Neural progenitor cell (in vitro differentiated cells): ENCODE results near the gene RAB11FIP2. TPM values are rescaled to one million over a fixed set of nuclear protein-coding genes. Genes with fewer than 3 reads are reported as not detected.

Experiments used
- DNase-seq: peaks from one replicate; pipeline ENCODE4 v3.0.0-alpha.2; 2016; ENCODE audit warnings: low spot score
- H2AFZ ChIP-seq: fragments of 200-600 bp; sonication (generic); replicated peaks from 2 replicates; pipeline ENCODE4 v1.6.1; 2016; ENCODE audit warnings: antibody characterized with exemption
- H3F3A ChIP-seq: fragments of 200-600 bp; sonication (generic); 2 replicates; pipeline ENCODE4 v1.6.1; 2016; ENCODE audit warnings: antibody characterized with exemption, low read depth
- H3K27ac ChIP-seq: fragments of 200-600 bp; sonication (generic); 2 replicates; pipeline ENCODE4 v1.5.1; 2016; ENCODE audit warnings: mild to moderate bottlenecking
- H3K27me3 ChIP-seq: fragments of 200-600 bp; sonication (generic); 2 replicates; pipeline ENCODE4 v1.6.1; 2016; ENCODE audit warnings: mild to moderate bottlenecking, moderate library complexity
- H3K36me3 ChIP-seq: fragments of 200-600 bp; sonication (generic); 2 replicates; pipeline ENCODE4 v1.5.1; 2016
- H3K4me1 ChIP-seq: fragments of 200-600 bp; sonication (generic); 2 replicates; pipeline ENCODE4 v1.6.1; 2016; ENCODE audit warnings: mixed run types
- H3K4me2 ChIP-seq: fragments of 200-600 bp; sonication (generic); 2 replicates; pipeline ENCODE4 v1.6.1; 2016
- H3K4me3 ChIP-seq: fragments of 200-600 bp; sonication (generic); 2 replicates; pipeline ENCODE4 v1.5.1; 2016
- H3K79me2 ChIP-seq: fragments of 200-600 bp; sonication (generic); 2 replicates; pipeline ENCODE4 v1.6.1; 2016; ENCODE audit warnings: low read depth
- H3K9ac ChIP-seq: fragments of 200-600 bp; sonication (generic); 2 replicates; pipeline ENCODE4 v1.6.1; 2016
- H3K9me3 ChIP-seq: fragments of 200-600 bp; sonication (generic); 2 replicates; pipeline ENCODE4 v1.5.1; 2016; ENCODE audit warnings: low read depth
- H4K20me1 ChIP-seq: fragments of 200-600 bp; sonication (generic); 2 replicates; pipeline ENCODE4 v1.6.1; 2016; ENCODE audit warnings: low read depth
- H3K27ac Mint-ChIP-seq: 3 replicates; pipeline ENCODE4 v1.8.0; 2021; ENCODE audit warnings: mixed read lengths
- H3K27me3 Mint-ChIP-seq: 2 replicates; pipeline ENCODE4 v1.8.0; 2022; ENCODE audit warnings: low read depth, mild to moderate bottlenecking, inconsistent platforms, moderate library complexity, mixed read lengths; ENCODE audit not compliant: insufficient read depth
- H3K36me3 Mint-ChIP-seq: 3 replicates; pipeline ENCODE4 v1.8.0; 2021; ENCODE audit warnings: mixed read lengths
- H3K4me1 Mint-ChIP-seq: 3 replicates; pipeline ENCODE4 v1.8.0; 2021; ENCODE audit warnings: mixed read lengths
- H3K4me3 Mint-ChIP-seq: 3 replicates; pipeline ENCODE4 v1.8.0; 2021; ENCODE audit warnings: mild to moderate bottlenecking, moderate library complexity, mixed read lengths
- H3K9me3 Mint-ChIP-seq: 3 replicates; pipeline ENCODE4 v1.8.0; 2020; ENCODE audit warnings: mixed read lengths
- CTCF ChIP-seq: fragments of 200-600 bp; sonication (generic); IDR thresholded peaks from 2 replicates; pipeline ENCODE4 v1.5.1; 2017; ENCODE audit warnings: antibody characterized with exemption, mild to moderate bottlenecking
- EZH2 ChIP-seq: fragments of 200-600 bp; sonication (generic); IDR thresholded peaks from 2 replicates; pipeline ENCODE4 v1.6.1; 2017; ENCODE audit warnings: antibody characterized with exemption, mild to moderate bottlenecking, moderate library complexity
- EZH2phosphoT487 ChIP-seq: fragments of 200-600 bp; sonication (generic); IDR thresholded peaks from 2 replicates; pipeline ENCODE4 v1.6.1; 2017; ENCODE audit warnings: antibody characterized with exemption
- total RNA-seq: library from RNA; depleted of rRNA; stranded (reverse); fragments of >200 nt; gene quantifications from 2 replicates; pipeline ENCODE4 v1.2.3, GENCODE V29; 2015; ENCODE audit warnings: low replicate concordance

The RAB11FIP2 gene
- total RNA-seq, 1 donor from 2014 or later = 50.7 TPM

DNA sequence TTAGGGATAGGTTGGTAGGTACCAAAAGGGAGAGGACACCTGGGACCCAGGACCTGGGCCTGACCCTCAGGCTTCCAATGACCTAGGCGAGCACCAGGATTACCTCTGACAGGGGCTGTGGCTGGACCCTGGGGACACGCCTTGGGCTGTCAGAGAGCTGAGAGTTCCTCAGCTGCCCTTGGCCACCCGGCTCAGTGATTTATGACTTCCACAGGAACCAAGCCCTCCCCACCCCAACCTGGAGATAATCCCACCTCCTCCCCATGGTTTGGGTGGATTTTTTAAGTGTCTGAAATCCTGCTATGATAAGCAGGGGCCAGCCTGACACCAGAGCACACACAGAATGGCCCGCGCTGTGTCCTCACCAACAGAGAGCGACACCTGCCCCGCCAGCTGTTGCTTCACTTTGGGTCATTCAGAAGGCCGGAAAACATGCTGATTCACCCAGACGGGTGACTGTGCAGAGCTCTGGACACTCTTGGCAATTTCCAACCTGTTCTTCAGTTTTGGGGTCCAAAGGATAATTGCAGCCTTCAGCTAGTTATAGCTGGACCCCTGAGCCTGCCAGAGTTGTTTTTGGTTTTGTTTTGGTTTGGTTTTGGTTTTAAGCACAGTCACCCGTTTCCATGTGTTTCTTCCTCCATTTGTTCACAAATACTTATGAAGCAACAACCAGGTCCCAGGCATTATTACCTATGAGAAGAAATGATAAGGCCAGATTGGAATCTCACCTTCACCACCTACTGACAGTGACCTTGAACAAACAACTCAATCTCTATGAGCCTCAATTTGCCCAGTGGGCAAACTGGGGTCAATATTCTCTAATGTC lies 78.2 kb downstream of the RAB11FIP2 start:
- H3K36me3 Mint-ChIP-seq = no peaks in the 10 kb centered on the region
- TF ChIP-seq EZH2 (no peak), CTCF (no peak), EZH2phosphoT487 (no peak)

DNA sequence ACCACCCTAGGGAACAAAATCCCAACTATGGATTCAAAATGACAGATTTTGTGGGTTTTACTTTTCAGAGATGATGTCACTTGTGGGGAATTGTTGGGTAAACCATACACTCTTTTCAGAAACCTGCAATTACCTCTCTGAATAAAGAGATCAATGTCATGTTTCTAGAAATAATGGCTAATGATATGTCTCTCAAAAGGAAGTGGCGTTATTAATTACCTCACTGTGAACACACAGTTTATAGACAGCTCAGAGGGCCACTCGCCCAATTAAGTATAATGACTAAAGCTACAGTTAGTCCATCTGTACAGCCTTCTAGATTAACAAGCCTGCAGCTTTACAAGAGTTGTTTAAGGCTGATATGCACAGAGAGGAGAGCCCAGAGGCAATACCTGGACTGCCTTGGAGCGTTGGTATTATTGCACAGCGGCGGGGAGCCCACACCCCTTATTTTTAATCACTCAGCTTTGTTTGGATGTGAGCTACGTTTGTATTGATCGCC lies 79.5 kb downstream of the RAB11FIP2 start:
- Histone ChIP-seq H3K27me3 (no peaks in the 10 kb centered on the region), H3K4me3 (no peak overlapping the region), H3K4me2 (no peak overlapping the region), H3K27ac (no peak overlapping the region), H3F3A (peaks cover 10% of the 10 kb centered on the region), H4K20me1 (no peaks in the 10 kb centered on the region), H2AFZ (no peak overlapping the region), H3K36me3 (no peaks in the 10 kb centered on the region), H3K4me1 (peaks cover 15% of the 10 kb centered on the region), H3K79me2 (no peaks in the 10 kb centered on the region), H3K9me3 (no peaks in the 10 kb centered on the region), H3K9ac (no peak overlapping the region)
- Mint-ChIP-seq H3K9me3 (no peaks in the 10 kb centered on the region), H3K27me3 (no peaks in the 10 kb centered on the region), H3K27ac (no peak overlapping the region), H3K36me3 (no peaks in the 10 kb centered on the region), H3K4me3 (no peak overlapping the region), H3K4me1 (peaks cover 8% of the 10 kb centered on the region)
- TF ChIP-seq EZH2phosphoT487 (no peak), CTCF (no peak), EZH2 (no peak)
- DNase-seq = no peak

More for the DNA sequence above, 78.2 kb downstream of the RAB11FIP2 start:
- H2AFZ ChIP-seq = no peak overlapping the region
- H3K9me3 Mint-ChIP-seq = no peaks in the 10 kb centered on the region
- no peaks in the 10 kb centered on the region for H3K27me3 Mint-ChIP-seq
- H3K4me2 ChIP-seq = no peak overlapping the region
- no peak overlapping the region for H3K9ac ChIP-seq
- H3K27ac ChIP-seq = no peak overlapping the region
- peaks cover 12% of the 10 kb centered on the region for H3K4me1 ChIP-seq
- no peak overlapping the region for H3K4me3 Mint-ChIP-seq
- H3K79me2 ChIP-seq = no peaks in the 10 kb centered on the region
- no peaks in the 10 kb centered on the region for H4K20me1 ChIP-seq
- H3K4me1 Mint-ChIP-seq = peaks cover 8% of the 10 kb centered on the region
- H3K36me3 ChIP-seq = no peaks in the 10 kb centered on the region
- no peak overlapping the region for H3K27ac Mint-ChIP-seq
- no peak overlapping the region for H3K4me3 ChIP-seq
- DNase-seq = no peak
- no peaks in the 10 kb centered on the region for H3K9me3 ChIP-seq
- H3K27me3 ChIP-seq = no peaks in the 10 kb centered on the region
- peaks cover 10% of the 10 kb centered on the region for H3F3A ChIP-seq

DNA sequence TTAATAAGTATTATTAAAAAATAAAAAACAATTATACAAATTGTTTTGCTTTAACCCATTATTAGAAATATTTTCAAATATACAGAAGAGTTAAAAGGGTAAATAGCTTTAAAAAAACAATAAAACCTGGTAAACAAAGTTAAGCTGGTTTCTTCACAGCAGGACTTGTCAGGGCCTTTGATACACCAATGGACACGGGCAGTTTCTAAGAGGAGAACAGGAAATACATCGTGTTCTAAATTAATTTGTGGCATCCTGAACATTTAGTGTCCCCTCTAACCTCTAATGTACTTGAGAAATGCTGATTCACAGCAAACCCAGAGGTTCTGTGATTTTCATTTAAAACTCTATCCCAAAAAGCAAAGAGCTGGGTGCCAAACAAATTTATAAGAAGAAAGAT lies 80.8 kb downstream of the RAB11FIP2 start:
- peaks cover 15% of the 10 kb centered on the region for H3K4me1 ChIP-seq
- H3K4me2 ChIP-seq = no peak overlapping the region
- Mint-ChIP-seq H3K9me3 (no peaks in the 10 kb centered on the region), H3K36me3 (no peaks in the 10 kb centered on the region), H3K4me1 (peaks cover 8% of the 10 kb centered on the region), H3K27ac (no peak overlapping the region), H3K27me3 (peaks cover 2% of the 10 kb centered on the region), H3K4me3 (no peak overlapping the region)
- H3K27ac ChIP-seq = no peak overlapping the region
- no peaks in the 10 kb centered on the region for H3K9me3 ChIP-seq
- no peak overlapping the region for H3K4me3 ChIP-seq
- H4K20me1 ChIP-seq = no peaks in the 10 kb centered on the region
- H3K27me3 ChIP-seq = no peaks in the 10 kb centered on the region
- no peak for DNase-seq
- H3F3A ChIP-seq = peaks cover 10% of the 10 kb centered on the region
- no peak overlapping the region for H3K9ac ChIP-seq
- H3K36me3 ChIP-seq = no peaks in the 10 kb centered on the region
- H2AFZ ChIP-seq = no peak overlapping the region
- TF ChIP-seq EZH2 (no peak), CTCF (no peak), EZH2phosphoT487 (no peak)
- no peaks in the 10 kb centered on the region for H3K79me2 ChIP-seq
